SK-N-SH treated with all-trans-retinoic acid at 6 μM for 48 hours (cell line): ENCODE measurements around the gene SEMA6B.

Source experiments
- ARNTL ChIP-seq: fragments of 450-650 bp; formaldehyde crosslinking; IDR thresholded peaks from 2 replicates; pipeline ENCODE4 v1.5.0; 2020; ENCODE audit warnings: low read depth, mild to moderate bottlenecking, moderate library complexity, borderline replicate concordance
- CSDC2 ChIP-seq: fragments of 250-450 bp; sonication (Bioruptor Pico); IDR thresholded peaks from 2 replicates; pipeline ENCODE4 v1.5.0; 2020; ENCODE audit warnings: mild to moderate bottlenecking, moderate library complexity
- ZFP3 ChIP-seq: fragments of 250-450 bp; sonication (Bioruptor Pico); IDR thresholded peaks from 2 replicates; pipeline ENCODE4 v1.5.0; 2020; ENCODE audit warnings: mild to moderate bottlenecking, moderate library complexity
- ZFP30 ChIP-seq: fragments of 450-650 bp; formaldehyde crosslinking; IDR thresholded peaks from 2 replicates; pipeline ENCODE4 v1.5.0; 2022; ENCODE audit warnings: mild to moderate bottlenecking, moderate library complexity

GRCh38 chr19:4504297-4504701, 55.2 kb downstream of the SEMA6B start:
- TF ChIP-seq ZFP3 (CRISPR knock-in tag) (no peak), CSDC2 (CRISPR knock-in tag) (no peak), ZFP30 (no peak), ARNTL (no peak)
